DOHH2 (cell line): Measurements from ENCODE around the gene TTN.

Experiments used
- CTCF ChIP-seq: fragments of 200-600 bp; sonication (generic); IDR thresholded peaks from one replicate; pipeline ENCODE4 v1.5.1; 2014; ENCODE audit warnings: antibody characterized with exemption, mild to moderate bottlenecking, low read depth, low read length; ENCODE audit not compliant: poor library complexity, severe bottlenecking
- EZH2phosphoT487 ChIP-seq: fragments of 200-600 bp; sonication (generic); IDR thresholded peaks from 2 replicates; pipeline ENCODE4 v1.6.1; 2017; ENCODE audit warnings: borderline replicate concordance, mild to moderate bottlenecking, antibody characterized with exemption, low read length, moderate library complexity, mixed read lengths

- no peak for TF ChIP-seq CTCF
- no peak for TF ChIP-seq EZH2phosphoT487
Measured at GRCh38 chr2:178836807-178837206, 29.6 kb upstream of the TTN start.
